A673 (cell line): ENCODE results near the gene DNAJC4. TPM values are rescaled to one million over a fixed set of nuclear protein-coding genes. Genes with fewer than 3 reads are reported as not detected.

Source experiments
- BruUV-seq: library from RNA; stranded (reverse); fragments of 400-500 nt; replicated peaks from 2 replicates; lab custom pipeline; 2021; lab: Mats Ljungman, UMichigan
- CTCF ChIA-PET: fragments of 300-600 bp; sonication (Branson Sonifier 250); formaldehyde crosslinking; loops from one replicate; lab custom pipeline; 2022; ENCODE audit warnings: antibody characterized with exemption; lab: Charles Lee
- POLR2A ChIA-PET: fragments of 300-600 bp; sonication (Branson Sonifier 250); formaldehyde crosslinking; loops from one replicate; lab custom pipeline; 2022; ENCODE audit warnings: antibody characterized with exemption; ENCODE audit not compliant: low non-redundant PET; lab: Charles Lee
- DNase-seq: peaks from one replicate; pipeline ENCODE4 v3.0.0-alpha.2; 2015; ENCODE audit warnings: low spot score
- H3K27ac ChIP-seq: fragments of 200-600 bp; sonication (generic); 2 replicates; pipeline ENCODE4 v1.5.1; 2016; ENCODE audit warnings: mixed run types, low read depth, mild to moderate bottlenecking, mixed read lengths, antibody characterized with exemption, low read length; ENCODE audit not compliant: poor library complexity, severe bottlenecking
- H3K27me3 ChIP-seq: fragments of 200-600 bp; sonication (generic); replicated peaks from 2 replicates; pipeline ENCODE4 v1.6.1; 2017; ENCODE audit warnings: mixed run types, low read depth, mild to moderate bottlenecking, mixed read lengths, antibody characterized with exemption, low read length; ENCODE audit not compliant: insufficient read depth, poor library complexity
- H3K36me3 ChIP-seq: fragments of 200-600 bp; sonication (generic); 2 replicates; pipeline ENCODE4 v1.6.1; 2016; ENCODE audit warnings: mixed run types, mild to moderate bottlenecking, mixed read lengths, antibody characterized with exemption, low read length; ENCODE audit not compliant: insufficient read depth, poor library complexity, severe bottlenecking
- H3K4me1 ChIP-seq: fragments of 200-600 bp; sonication (generic); 2 replicates; pipeline ENCODE4 v1.6.1; 2017; ENCODE audit warnings: mixed run types, mild to moderate bottlenecking, mixed read lengths, antibody characterized with exemption, low read length; ENCODE audit not compliant: insufficient read depth, poor library complexity, severe bottlenecking
- H3K4me3 ChIP-seq: fragments of 200-600 bp; sonication (generic); 2 replicates; pipeline ENCODE4 v1.5.1; 2016; ENCODE audit warnings: low read depth, mixed run types, mild to moderate bottlenecking, mixed read lengths, low read length; ENCODE audit not compliant: poor library complexity, severe bottlenecking
- H3K9me3 ChIP-seq: fragments of 200-600 bp; sonication (generic); 2 replicates; pipeline ENCODE4 v1.6.1; 2016; ENCODE audit warnings: mixed run types, low read depth, mild to moderate bottlenecking, mixed read lengths, antibody characterized with exemption, low read length; ENCODE audit not compliant: poor library complexity, severe bottlenecking
- EZH2 ChIP-seq: fragments of 200-600 bp; sonication (generic); IDR thresholded peaks from 2 replicates; pipeline ENCODE4 v1.6.1; 2017; ENCODE audit warnings: borderline replicate concordance, low read depth, mild to moderate bottlenecking, mixed read lengths, antibody characterized with exemption, low read length; ENCODE audit not compliant: poor library complexity, severe bottlenecking
- intact Hi-C: fragments of 100-400 bp; cut with micrococcal nuclease; formaldehyde crosslinking; loops from one replicate; pipeline ENCODE4 v1.10.0; 2022; ENCODE audit not compliant: unreplicated experiment
- total RNA-seq: library from RNA; stranded (reverse); gene quantifications from 2 replicates; pipeline ENCODE4 v1.2.3, GENCODE V29; 2021
- TF ChIP-seq, protein P1 (sequence below): fragments of 300-800, 200-600 bp; sonication (generic); conservative IDR thresholded peaks from 2 replicates; pipeline ENCODE4 v1.5.1; 2017; ENCODE audit warnings: low read depth, mild to moderate bottlenecking, antibody characterized with exemption, low read length, moderate library complexity, mixed read lengths

The DNAJC4 gene
- total RNA-seq, 1 experiment from 2014 or later = 20.2 TPM

GRCh38 chr11:64240435-64241240, 10.3 kb downstream of the DNAJC4 start, which contains the start of gene FKBP2:
Gene FKBP2, plus strand, starts transcription at chr11:64241095. Its CDS starts 1,293 bp downstream, at chr11:64242388.
- TSS peak; percentile 81 for BruUV-seq
- H3K27ac ChIP-seq = peak within 1 kb of the TSS; percentile 91
- DNase-seq = peak; percentile 99
- H3K4me1 ChIP-seq = peaks cover 9% of the 10 kb centered on the region
- CTCF ChIA-PET = interaction anchor here (0.6 to 0.8 kb wide), 2 partner anchors 61 to 114 kb away, joined by 3 to 4 read pairs; no protein-coding TSS in a partner anchor
- H3K27me3 ChIP-seq = no peaks in the 10 kb centered on the region
- POLR2A ChIA-PET = no interaction called here
- H3K9me3 ChIP-seq = no peaks in the 10 kb centered on the region
- peak within 1 kb of the TSS; percentile 86 for H3K4me3 ChIP-seq
- TF ChIP-seq, protein P1, sequence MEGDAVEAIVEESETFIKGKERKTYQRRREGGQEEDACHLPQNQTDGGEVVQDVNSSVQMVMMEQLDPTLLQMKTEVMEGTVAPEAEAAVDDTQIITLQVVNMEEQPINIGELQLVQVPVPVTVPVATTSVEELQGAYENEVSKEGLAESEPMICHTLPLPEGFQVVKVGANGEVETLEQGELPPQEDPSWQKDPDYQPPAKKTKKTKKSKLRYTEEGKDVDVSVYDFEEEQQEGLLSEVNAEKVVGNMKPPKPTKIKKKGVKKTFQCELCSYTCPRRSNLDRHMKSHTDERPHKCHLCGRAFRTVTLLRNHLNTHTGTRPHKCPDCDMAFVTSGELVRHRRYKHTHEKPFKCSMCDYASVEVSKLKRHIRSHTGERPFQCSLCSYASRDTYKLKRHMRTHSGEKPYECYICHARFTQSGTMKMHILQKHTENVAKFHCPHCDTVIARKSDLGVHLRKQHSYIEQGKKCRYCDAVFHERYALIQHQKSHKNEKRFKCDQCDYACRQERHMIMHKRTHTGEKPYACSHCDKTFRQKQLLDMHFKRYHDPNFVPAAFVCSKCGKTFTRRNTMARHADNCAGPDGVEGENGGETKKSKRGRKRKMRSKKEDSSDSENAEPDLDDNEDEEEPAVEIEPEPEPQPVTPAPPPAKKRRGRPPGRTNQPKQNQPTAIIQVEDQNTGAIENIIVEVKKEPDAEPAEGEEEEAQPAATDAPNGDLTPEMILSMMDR = no peak
- no peak for TF ChIP-seq EZH2
- intact Hi-C loops = loop anchor here (2.0 kb wide), 1 partner anchor 64 kb away; the partner anchor contains the start of gene ESRRA
- H3K36me3 ChIP-seq = peaks cover 27% of the 10 kb centered on the region

DNA sequence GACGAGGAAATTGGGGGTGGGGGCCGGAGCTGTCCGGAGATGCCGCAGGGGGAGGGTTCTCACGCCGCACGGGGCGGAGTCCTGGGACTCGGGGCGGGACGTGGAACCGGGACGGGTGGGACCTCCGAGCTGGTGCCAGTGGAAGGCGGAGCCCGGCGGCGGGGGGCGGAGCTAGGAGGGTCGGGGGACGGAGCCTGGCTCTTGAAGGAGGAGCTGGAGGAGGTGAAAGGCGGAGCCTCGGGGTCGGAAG, 10.8 kb downstream of the DNAJC4 start:
- Histone ChIP-seq H3K9me3 (no peaks in the 10 kb centered on the region), H3K27ac (peak overlapping the region; percentile 91), H3K36me3 (peaks cover 27% of the 10 kb centered on the region), H3K27me3 (no peaks in the 10 kb centered on the region), H3K4me1 (peaks cover 9% of the 10 kb centered on the region), H3K4me3 (peak overlapping the region; percentile 86)
- CTCF ChIA-PET = interaction anchor here (0.6 to 0.8 kb wide), 3 partner anchors 60 to 114 kb away, joined by 3 to 4 read pairs (median 3); no protein-coding TSS in a partner anchor
- POLR2A ChIA-PET = no interaction called here
- BruUV-seq = no TSS peak
- peak; percentile 99 for DNase-seq
- no peak for TF ChIP-seq EZH2
- TF ChIP-seq, protein P1 = no peak
- intact Hi-C loops = loop anchor here (2.0 kb wide), 1 partner anchor 64 kb away; the partner anchor contains the start of gene ESRRA

- TSS peak; percentile 55 for BruUV-seq
- H3K4me1 ChIP-seq = peaks cover 9% of the 10 kb centered on the region
- no peaks in the 10 kb centered on the region for H3K27me3 ChIP-seq
- peak overlapping the region; percentile 86 for H3K4me3 ChIP-seq
- TF ChIP-seq EZH2 = no peak
- TF ChIP-seq, protein P1 = no peak
- intact Hi-C loops = loop anchor here (2.0 kb wide), 1 partner anchor 63 kb away; the partner anchor contains the start of gene ESRRA
- H3K27ac ChIP-seq = peak overlapping the region; percentile 91
- peaks cover 27% of the 10 kb centered on the region for H3K36me3 ChIP-seq
- ChIA-PET POLR2A (no interaction called here), CTCF (interaction anchor here (0.7 to 0.8 kb wide), 2 partner anchors 60 to 63 kb away, joined by 3 read pairs; no protein-coding TSS in a partner anchor)
- H3K9me3 ChIP-seq = no peaks in the 10 kb centered on the region
- peak; percentile 55 for DNase-seq
Observed at GRCh38 chr11:64241491-64242374, 11.4 kb downstream of the DNAJC4 start.
